GM12878 (cell line): ENCODE results near the gene WFS1. TPM values are rescaled to one million over a fixed set of nuclear protein-coding genes. Genes with fewer than 3 reads are reported as not detected.

ENCODE experiments used
- ATAC-seq: fragments of 200-7000 bp; cut with Tn5 transposase; 3 replicates; pipeline ENCODE4 v1.9.1; 2020; ENCODE audit warnings: mild to moderate bottlenecking, moderate library complexity
- BruUV-seq: library from RNA; stranded (reverse); fragments of 400-500 nt; replicated peaks from 2 replicates; lab custom pipeline; 2021; lab: Mats Ljungman, UMichigan
- CTCF ChIA-PET: fragments of 300-600 bp; sonication (Branson Sonifier 250); formaldehyde crosslinking; extraction: SDS; loops from one replicate; lab custom pipeline; 2021; ENCODE audit warnings: inconsistent platforms; lab: Yijun Ruan, JAX
- POLR2A ChIA-PET: fragments of 350-600 bp; formaldehyde crosslinking; extraction: SDS; loops from one replicate; lab custom pipeline; 2021; ENCODE audit warnings: inconsistent platforms; lab: Charles Lee
- RAD21 ChIA-PET: fragments of 300-600 bp; sonication (Branson Sonifier 250); formaldehyde crosslinking; loops from one replicate; lab custom pipeline; 2023; ENCODE audit warnings: antibody characterized with exemption; ENCODE audit not compliant: unreplicated experiment; lab: Charles Lee
- SMC1A ChIA-PET: fragments of 300-600 bp; sonication (Branson Sonifier 250); formaldehyde crosslinking; loops from one replicate; lab custom pipeline; 2023; ENCODE audit not compliant: unreplicated experiment, uncharacterized antibody; lab: Charles Lee
- DNase-seq: peaks from one replicate; pipeline ENCODE4 v3.0.0-alpha.2; 2011; ENCODE audit warnings: low read depth, low spot score
- FAIRE-seq: peaks from 3 replicates; lab custom pipeline; 2011; peaks lifted over from hg19 to GRCh38; lab: Jason Lieb, UNC
- H2AFZ ChIP-seq: 2 replicates; pipeline ENCODE4 v1.6.0; 2011; ENCODE audit warnings: low read depth, low read length, control low read depth; ENCODE audit not compliant: control insufficient read depth
- H3K27ac ChIP-seq: 2 replicates; pipeline ENCODE4 v1.5.1; 2011; ENCODE audit warnings: control low read depth; ENCODE audit not compliant: control insufficient read depth, insufficient read depth
- H3K27me3 ChIP-seq, 2 experiments: replicated peaks in 1 of 2; 2 replicates each; pipeline versions ENCODE4 v1.6.0 to v1.6.1; 2011; ENCODE audit warnings: low read length in 1 of 2; ENCODE audit not compliant: control insufficient read depth in 2 of 2, insufficient read depth in 2 of 2
- H3K36me3 ChIP-seq, 2 experiments: 2 replicates each; pipeline ENCODE4 v1.5.1; 2011; ENCODE audit warnings: low read length in 1 of 2; ENCODE audit not compliant: control insufficient read depth in 2 of 2, insufficient read depth in 2 of 2
- H3K4me1 ChIP-seq: 2 replicates; pipeline ENCODE4 v1.6.1; 2011; ENCODE audit warnings: mild to moderate bottlenecking, low read length, moderate library complexity, mixed read lengths; ENCODE audit not compliant: control insufficient read depth, insufficient read depth
- H3K4me2 ChIP-seq: 2 replicates; pipeline ENCODE4 v1.6.0; 2011; ENCODE audit warnings: control low read depth; ENCODE audit not compliant: control insufficient read depth, insufficient read depth
- H3K4me3 ChIP-seq: fragments of 200-600 bp; sonication (generic); 2 replicates; pipeline ENCODE4 v1.5.1; 2016
- H3K79me2 ChIP-seq: 2 replicates; pipeline ENCODE4 v1.6.0; 2011; ENCODE audit warnings: low read length; ENCODE audit not compliant: control insufficient read depth, insufficient read depth
- H3K9ac ChIP-seq: 2 replicates; pipeline ENCODE4 v1.8.0; 2011; ENCODE audit warnings: low read length, control low read depth, mixed read lengths; ENCODE audit not compliant: control insufficient read depth, insufficient read depth
- H3K9me3 ChIP-seq: replicated peaks from 3 replicates; pipeline ENCODE4 v1.5.1; 2011; ENCODE audit warnings: mild to moderate bottlenecking, low read length; ENCODE audit not compliant: control insufficient read depth, insufficient read depth
- H4K20me1 ChIP-seq: 2 replicates; pipeline ENCODE4 v1.6.0; 2011; ENCODE audit not compliant: control insufficient read depth, insufficient read depth
- E2F4 ChIP-seq: IDR thresholded peaks from 2 replicates; pipeline ENCODE4 v1.6.1; 2012; ENCODE audit warnings: low read depth, low read length, improper control_type of control experiment
- MEF2A ChIP-seq: IDR thresholded peaks from 2 replicates; pipeline ENCODE4 v1.6.1; 2011; ENCODE audit warnings: low read depth, mild to moderate bottlenecking, low read length, moderate library complexity; ENCODE audit not compliant: insufficient read depth
- NRF1 ChIP-seq: conservative IDR thresholded peaks from 2 replicates; pipeline ENCODE4 v1.6.1; 2011; ENCODE audit warnings: mild to moderate bottlenecking, low read depth, low read length, improper control_type of control experiment
- RUNX3 ChIP-seq: IDR thresholded peaks from 2 replicates; pipeline ENCODE4 v1.6.1; 2012; ENCODE audit warnings: low read length, inconsistent platforms
- ZNF24 ChIP-seq: fragments of 450-650 bp; IDR thresholded peaks from 2 replicates; pipeline ENCODE4 v1.6.1; 2017; ENCODE audit warnings: antibody characterized with exemption, mild to moderate bottlenecking
- WGBS: methylation state at CpG from one replicate; pipeline ENCODE4 v1.1.6; 2016; ENCODE audit warnings: low lambda C conversion rate; ENCODE audit not compliant: insufficient replicate concordance, insufficient coverage; ENCODE audit errors: missing lambda C conversion rate; 5-methylcytosine and 5-hydroxymethylcytosine counted together
- in situ Hi-C: fragments of 300-500 bp; cut with MboI; formaldehyde crosslinking; loops from 9 replicates; pipeline ENCODE4 v1.14.3; 2018; ENCODE audit warnings: mixed read lengths
- intact Hi-C: fragments of 100-400 bp; cut with micrococcal nuclease; formaldehyde crosslinking; loops from one replicate; pipeline ENCODE4 v1.14.2; 2022; ENCODE audit not compliant: unreplicated experiment
- polyA plus RNA-seq, 11 experiments: library from polyadenylated mRNA; depleted of rRNA in 4 of 11; unstranded in 6 of 11; stranded (reverse) in 5 of 11; fragments of >200 nt; fragmentation: Nextera tagmentation in 4 of 11; fragmentation: Illumina TruSeq in 1 of 11; extraction: Ambion mirVana in 4 of 11; extraction: Trizol in 1 of 11; gene quantifications; 1 replicate in 1 of 11; 2 replicates in 10 of 11; pipeline versions ENCODE4 v1.2.1 to v1.2.3, GENCODE V29; 2011 to 2016; ENCODE audit warnings: inconsistent platforms in 2 of 11, missing spikeins in 2 of 11, low read depth in 1 of 11
- total RNA-seq, 4 experiments: library from RNA; depleted of rRNA in 3 of 4; stranded (reverse); fragments of >200 nt in 3 of 4; fragmentation: Illumina TruSeq in 1 of 4; extraction: Trizol in 1 of 4; gene quantifications; 2 replicates each; pipeline versions ENCODE4 v1.2.1 to v1.2.3, GENCODE V29; 2013 to 2021
- TF ChIP-seq, protein P1 (sequence below): fragments of 450-650 bp; IDR thresholded peaks from 2 replicates; pipeline ENCODE4 v1.6.1; 2017; ENCODE audit warnings: mild to moderate bottlenecking

The WFS1 gene
- total and polyA plus RNA-seq, 10 of the 15 experiments (the other 5 are each of a cell fraction or from before 2014, with no cell fraction given), result 0.31 to 4.7 (median 2.0) TPM

DNA sequence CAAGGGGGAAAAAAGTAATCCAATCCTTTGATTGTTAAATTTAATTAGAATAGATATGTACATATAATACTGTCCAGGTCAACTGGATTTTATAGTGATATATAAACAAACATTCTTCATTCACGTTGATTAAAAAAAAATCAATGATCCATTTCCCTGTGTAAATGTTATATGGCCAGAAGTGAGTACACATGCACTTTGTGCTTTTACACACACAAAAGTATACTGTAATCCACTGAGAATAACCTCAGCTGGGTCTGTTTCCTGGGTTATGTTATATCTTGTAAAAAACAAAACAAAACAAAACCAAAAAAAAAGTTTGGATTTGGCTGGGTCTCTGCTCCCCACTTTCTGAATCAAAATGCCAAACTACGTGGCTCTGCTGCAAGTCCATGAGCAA, 51.7 kb downstream of the WFS1 start:
- Histone ChIP-seq H3K27me3 (peaks cover 2 to 3% of the 10 kb centered on the region in 2 experiments; a peak in 3 of 4 replicates), H4K20me1 (no peaks in the 10 kb centered on the region), H3K9me3 (no peaks in the 10 kb centered on the region; the same call in 2 of the 3 replicates), H3K4me2 (no peak overlapping the region), H3K4me3 (no peak overlapping the region), H3K27ac (no peak overlapping the region), H3K9ac (no peak overlapping the region), H2AFZ (no peak overlapping the region), H3K4me1 (no peaks in the 10 kb centered on the region), H3K36me3 (no peaks in the 10 kb centered on the region), H3K79me2 (no peaks in the 10 kb centered on the region)
- no TSS peak for BruUV-seq
- ATAC-seq, result no peak
- POLR2A ChIA-PET, result interaction anchor here (1.7 kb wide), 1 partner anchor 51 kb away, joined by 6 read pairs; the partner anchor contains the start of gene WFS1
- SMC1A ChIA-PET, result interaction anchor here (1.6 to 2.1 kb wide), 3 partner anchors 43 to 70 kb away, joined by 7 to 13 read pairs (median 8); no protein-coding TSS in a partner anchor
- CTCF ChIA-PET, result interaction anchor here (1.7 to 20.1 kb wide), 5 partner anchors 10 to 225 kb away, joined by 5 to 469 read pairs (median 26); partner anchors contain the start of gene WFS1
- in situ Hi-C loops, result no loop called here
- intact Hi-C loops, result no loop called here
- 0% methylated on average over 2 of the region's 2 CpGs for WGBS
- FAIRE-seq, result no peak
- no peak for DNase-seq
- TF ChIP-seq RUNX3 (no peak), NRF1 (no peak), ZNF24 (no peak), MEF2A (no peak), E2F4 (no peak)
- TF ChIP-seq, protein P1, sequence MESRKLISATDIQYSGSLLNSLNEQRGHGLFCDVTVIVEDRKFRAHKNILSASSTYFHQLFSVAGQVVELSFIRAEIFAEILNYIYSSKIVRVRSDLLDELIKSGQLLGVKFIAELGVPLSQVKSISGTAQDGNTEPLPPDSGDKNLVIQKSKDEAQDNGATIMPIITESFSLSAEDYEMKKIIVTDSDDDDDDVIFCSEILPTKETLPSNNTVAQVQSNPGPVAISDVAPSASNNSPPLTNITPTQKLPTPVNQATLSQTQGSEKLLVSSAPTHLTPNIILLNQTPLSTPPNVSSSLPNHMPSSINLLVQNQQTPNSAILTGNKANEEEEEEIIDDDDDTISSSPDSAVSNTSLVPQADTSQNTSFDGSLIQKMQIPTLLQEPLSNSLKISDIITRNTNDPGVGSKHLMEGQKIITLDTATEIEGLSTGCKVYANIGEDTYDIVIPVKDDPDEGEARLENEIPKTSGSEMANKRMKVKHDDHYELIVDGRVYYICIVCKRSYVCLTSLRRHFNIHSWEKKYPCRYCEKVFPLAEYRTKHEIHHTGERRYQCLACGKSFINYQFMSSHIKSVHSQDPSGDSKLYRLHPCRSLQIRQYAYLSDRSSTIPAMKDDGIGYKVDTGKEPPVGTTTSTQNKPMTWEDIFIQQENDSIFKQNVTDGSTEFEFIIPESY, result no peak
- RAD21 ChIA-PET, result interaction anchor here (1.1 to 7.2 kb wide), 4 partner anchors 43 to 71 kb away, joined by 4 to 65 read pairs (median 12); no protein-coding TSS in a partner anchor
